Heart right ventricle (tissue), 16 donors: ENCODE data around the gene AURKB. TPM values are rescaled to one million over a fixed set of nuclear protein-coding genes. Genes with fewer than 3 reads are reported as not detected.

Experiments
- ATAC-seq, 8 donors: fragments of 200-7000 bp; cut with Tn5 transposase; one replicate each; pipeline ENCODE4 v1.9.1; 2020; ENCODE audit warnings: mild to moderate bottlenecking in 8 of 8, moderate library complexity in 8 of 8, moderate number of reproducible peaks in 1 of 8
- DNase-seq, 2 donors: peaks; one replicate each; pipeline ENCODE4 v3.0.0-alpha.2; 2020
- H3K27ac ChIP-seq, 10 donors: fragments of 200-600 bp; sonication (generic) in 2 of 10; one replicate each; pipeline versions ENCODE4 v1.5.0 to v1.8.0; 2020 to 2022; ENCODE audit warnings: mild to moderate bottlenecking in 3 of 10
- H3K27me3 ChIP-seq, 7 donors: fragments of 200-600 bp; one replicate each; pipeline ENCODE4 v1.8.0; 2021 to 2022; ENCODE audit warnings: mild to moderate bottlenecking in 2 of 7
- H3K36me3 ChIP-seq, 9 donors: fragments of 200-600 bp; sonication (generic) in 1 of 9; one replicate each; pipeline versions ENCODE4 v1.5.0 to v1.8.0; 2020 to 2022; ENCODE audit warnings: mild to moderate bottlenecking in 2 of 9
- H3K4me1 ChIP-seq, 9 donors: fragments of 200-600 bp; sonication (generic) in 1 of 9; one replicate each; pipeline versions ENCODE4 v1.5.0 to v1.8.0; 2020 to 2022; ENCODE audit warnings: mild to moderate bottlenecking in 4 of 9
- H3K4me3 ChIP-seq, 10 donors: fragments of 200-600 bp; sonication (generic) in 2 of 10; one replicate each; pipeline versions ENCODE4 v1.5.0 to v1.8.0; 2020 to 2022; ENCODE audit warnings: mild to moderate bottlenecking in 7 of 10, moderate library complexity in 2 of 10
- H3K9me3 ChIP-seq, 11 donors: fragments of 200-600 bp in 10 of 11; sonication (generic) in 2 of 11; one replicate each; pipeline versions ENCODE4 v1.5.0 to v1.8.0; 2013 to 2022; ENCODE audit warnings: mild to moderate bottlenecking in 2 of 11, control low read depth in 1 of 11, moderate library complexity in 1 of 11
- CTCF ChIP-seq, 9 donors: fragments of 200-600 bp; sonication (generic) in 2 of 9; IDR thresholded peaks; one replicate each; pipeline versions ENCODE4 v1.5.0 to v1.8.0; 2021 to 2022; ENCODE audit warnings: antibody characterized with exemption in 9 of 9, mild to moderate bottlenecking in 5 of 9, moderate library complexity in 1 of 9
- WGBS, 2 donors: extraction: QIAGEN DNeasy Blood & Tissue Kit; methylation state at CpG; one replicate each; pipeline ENCODE4 v1.1.7; 2013; ENCODE audit warnings: inconsistent platforms in 1 of 2; 5-methylcytosine and 5-hydroxymethylcytosine counted together
- intact Hi-C, 10 donors: fragments of 100-400 bp; cut with DNase I; formaldehyde crosslinking; loops; one replicate each; pipeline versions ENCODE4 v1.11.1 to v1.14.2; 2022
- polyA plus RNA-seq, 2 donors: library from polyadenylated mRNA; stranded (reverse); fragments of 200-250 nt; gene quantifications; one replicate each; pipeline ENCODE4 v1.2.3, GENCODE V29; 2013
- total RNA-seq, 10 donors: library from RNA; stranded (reverse); fragmentation: NEBNext Ultra II Directional in 3 of 10; extraction: Animal tissue kit (Norgen Biotek cat#: 25700) in 3 of 10; gene quantifications; one replicate each; pipeline versions ENCODE4 v1.2.1 to v1.2.4, GENCODE V29; 2021 to 2023
- donor health status: Arrhythmogenic right ventricular cardiomyopathy.
- donor health status: ischemic (EF 13 %, LVEDD 7.1; RV severe dilation, severe dysfunction).
- donor health status: healthy with polysubstance abuse.
- donor health status: DM: no; HTN: yes; CAD: no.
- donor health status: DM: no; HTN: no; CAD: no.
- donor health status: ischemic (EF 25% LVEDD 6.9; RV normal size, moderate dysfunction).
- donor health status: ischemic (EF 25% LVEDD 5.7; RV mildly dilated, moderate dysfunction).
- donor health status: healthy.
- donor health status: DM: yes; HTN: yes; CAD: no.
- donor health status: Ischemic cardiomyopathy.
- donor health status: ischemic (EF 35%, LVEDD 5.7; RV mildly dilated, moderate dysfunction).
- donor health status: nonischemic (EF 11% LVEDD 7.7; RV severe dilation, severe dysfunction).
- donor health status: DM: yes; HTN: yes; CAD: no.
- donor health status: PGD.
- donor health status: ischemic (EF 29% LVEDD 5.4; RV normal size, mild dysfunction).
- donor health status: nonischemic (EF 23%, LVEDD 6.1; RV moderate dilation, normal function).

Gene AURKB
- total and polyA plus RNA-seq, 12 donors = 0.38 to 6.4 (median 1.0) TPM; not detected in 5

GRCh38 chr17:8162997-8163977, 47.1 kb downstream of the AURKB start:
- 5 to 17% methylated on average over 23 to 55 of the region's 55 CpGs for WGBS, 2 donors
- Histone ChIP-seq H3K36me3 (peaks cover 0 to 30% (median 17%) of the 10 kb centered on the region in 9 donors), H3K4me3 (peak overlapping the region; percentile 80 to 100 (median 99)), H3K9me3 (no peaks in the 10 kb centered on the region), H3K27me3 (no peaks in the 10 kb centered on the region), H3K27ac (peak overlapping the region; percentile 97 to 100 (median 100)), H3K4me1 (peaks cover 25 to 62% (median 52%) of the 10 kb centered on the region in 9 donors)
- intact Hi-C loops = loop anchor here in 3 of 10 donors (5.0 kb wide), 2 partner anchors 36 to 41 kb away; partner anchors contain the start of gene HES7 (in 2 of the 3)
- DNase-seq (no peak), ATAC-seq (peak in 7 of 8 donors; percentile 0 to 20 (median 9))
- TF ChIP-seq CTCF (IDR thresholded peaks at IDR 0.05) = no peak

GRCh38 chr17:8162233-8162996, 48.0 kb downstream of the AURKB start, which contains the start of gene VAMP2:
Gene VAMP2, minus strand, starts transcription at chr17:8162948. Its CDS starts 69 bp downstream, at chr17:8162879.
- Histone ChIP-seq H3K27me3 (no peaks in the 10 kb centered on the region), H3K4me3 (peak within 1 kb of the TSS; percentile 80 to 100 (median 99)), H3K36me3 (peaks cover 0 to 34% (median 17%) of the 10 kb centered on the region in 9 donors), H3K4me1 (peaks cover 25 to 71% (median 57%) of the 10 kb centered on the region in 9 donors), H3K27ac (peak within 1 kb of the TSS; percentile 97 to 100 (median 100)), H3K9me3 (no peaks in the 10 kb centered on the region)
- ATAC-seq = peak; percentile 20 to 79 (median 58)
- intact Hi-C loops = loop anchor here in 3 of 10 donors (5.0 kb wide), 2 partner anchors 35 to 40 kb away; partner anchors contain the start of gene HES7 (in 2 of the 3)
- DNase-seq = peak; percentile 81 to 86
- TF ChIP-seq CTCF (IDR thresholded peaks at IDR 0.05) = peak in 1 of 9 donors; percentile 23
- WGBS, 2 donors = 1% methylated on average over 52 to 75 of the region's 75 CpGs

- Histone ChIP-seq H3K9me3 (no peaks in the 10 kb centered on the region), H3K27me3 (no peaks in the 10 kb centered on the region), H3K4me3 (peak overlapping the region; percentile 80 to 100 (median 99)), H3K4me1 (peaks cover 30 to 76% (median 64%) of the 10 kb centered on the region in 9 donors), H3K27ac (peak overlapping the region; percentile 97 to 100 (median 100)), H3K36me3 (peaks cover 0 to 34% (median 17%) of the 10 kb centered on the region in 9 donors)
- ATAC-seq = peak in 1 of 8 donors; percentile 0
- DNase-seq = no peak
- TF ChIP-seq CTCF (IDR thresholded peaks at IDR 0.05) = no peak
- 45 to 46% methylated on average over 19 of the region's 19 CpGs for WGBS, 2 donors
- intact Hi-C loops = loop anchor here in 4 of 10 donors (2.0 to 5.0 kb wide), 3 partner anchors 25 to 39 kb away; partner anchors contain the start of gene HES7 (in 2 of the 4)
These were observed 48.8 kb downstream of the AURKB start for GRCh38 chr17:8161289-8162232.
